GM19438 (cell line): ENCODE data around the gene RPS21.

Experiments
- ATAC-seq: cut with Tn5 transposase; IDR thresholded peaks from one replicate; pipeline ENCODE4 v1.9.1; 2021; ENCODE audit warnings: low read depth; ENCODE audit not compliant: unreplicated experiment

Gene RPS21

DNA sequence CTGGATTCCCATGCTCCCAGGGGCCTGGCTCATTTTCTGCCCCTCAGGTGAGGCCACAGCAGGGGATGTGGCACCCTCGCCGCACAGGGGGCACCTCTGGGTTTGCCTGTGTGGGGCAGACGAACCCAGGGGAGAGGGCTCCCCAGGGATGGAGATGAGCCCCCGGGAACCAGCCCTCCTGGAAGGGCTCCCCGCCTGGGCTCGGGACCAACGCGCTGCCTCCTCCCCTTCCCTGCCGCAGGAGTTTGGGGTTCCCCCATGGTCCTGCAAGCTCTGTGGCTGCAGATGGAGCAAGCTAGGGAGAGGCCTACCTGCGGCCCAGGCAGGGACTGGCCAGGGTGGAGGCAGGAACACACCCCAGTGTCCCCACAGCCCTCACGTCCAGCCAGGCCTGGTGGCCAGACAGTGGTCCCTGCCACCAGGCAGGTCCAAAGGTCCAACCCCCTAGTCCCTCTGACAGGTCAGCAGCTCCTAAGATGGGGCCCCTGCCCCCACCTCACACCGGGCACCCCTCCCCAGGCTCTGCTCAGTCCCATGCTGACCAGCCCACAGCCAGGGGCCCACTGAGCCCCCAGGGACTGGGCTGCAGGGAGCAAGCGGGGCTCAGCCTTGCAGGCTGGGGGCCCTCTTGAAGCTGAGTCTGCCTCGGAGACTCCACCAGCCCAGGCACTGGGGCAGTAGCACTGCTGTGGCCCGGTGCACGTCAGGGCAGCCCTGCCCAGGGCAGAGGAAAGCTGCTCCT, 33.4 kb upstream of the RPS21 start:
- ATAC-seq: no peak

- no peak for ATAC-seq
Measured at GRCh38 chr20:62354031-62354808, 32.7 kb upstream of the RPS21 start.

DNA sequence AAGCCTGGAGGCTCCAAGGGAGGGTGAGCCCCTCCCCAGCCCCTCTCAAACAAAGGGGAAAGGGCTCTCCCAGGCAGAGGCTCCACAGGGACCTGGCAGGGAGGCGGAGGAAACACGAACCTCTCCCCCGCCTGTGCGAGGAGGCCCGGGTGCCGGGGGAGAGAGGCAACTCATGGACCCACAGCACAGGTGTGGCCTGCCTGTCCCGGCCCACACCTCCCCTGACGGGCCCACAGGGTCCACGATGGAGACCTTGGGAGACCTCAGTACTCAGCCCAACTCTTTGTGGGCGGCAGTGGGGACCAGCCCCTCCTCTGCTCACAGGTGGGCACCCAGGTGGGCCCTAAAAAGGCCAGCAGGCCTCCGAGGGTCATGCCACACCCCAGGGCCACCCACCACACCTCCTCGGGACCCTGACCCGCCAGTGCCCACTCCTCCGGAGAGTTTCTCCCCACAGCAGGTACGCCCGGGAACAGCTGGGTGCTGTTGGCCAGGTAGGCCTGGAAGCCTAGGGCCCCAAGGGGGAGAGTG, 32.0 kb upstream of the RPS21 start:
- ATAC-seq: no peak

DNA sequence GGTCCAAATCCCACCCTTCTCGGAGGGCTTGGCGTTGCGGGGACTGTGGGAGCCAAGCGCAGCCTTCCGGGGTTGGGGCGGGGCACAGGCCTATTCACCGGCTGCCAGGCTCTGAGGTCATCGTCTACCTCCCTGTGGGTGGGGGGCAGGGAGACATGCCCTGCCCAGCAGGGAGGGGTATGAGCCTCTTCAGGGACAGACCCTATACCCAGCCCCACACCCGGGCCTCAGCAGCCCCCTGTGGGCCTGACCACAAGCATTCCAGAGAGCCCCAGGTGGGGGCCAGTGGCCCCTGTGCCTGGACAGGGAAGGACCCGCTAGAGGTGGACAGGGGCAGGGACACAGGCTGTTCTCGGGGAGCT, 31.4 kb upstream of the RPS21 start:
- no peak for ATAC-seq

DNA sequence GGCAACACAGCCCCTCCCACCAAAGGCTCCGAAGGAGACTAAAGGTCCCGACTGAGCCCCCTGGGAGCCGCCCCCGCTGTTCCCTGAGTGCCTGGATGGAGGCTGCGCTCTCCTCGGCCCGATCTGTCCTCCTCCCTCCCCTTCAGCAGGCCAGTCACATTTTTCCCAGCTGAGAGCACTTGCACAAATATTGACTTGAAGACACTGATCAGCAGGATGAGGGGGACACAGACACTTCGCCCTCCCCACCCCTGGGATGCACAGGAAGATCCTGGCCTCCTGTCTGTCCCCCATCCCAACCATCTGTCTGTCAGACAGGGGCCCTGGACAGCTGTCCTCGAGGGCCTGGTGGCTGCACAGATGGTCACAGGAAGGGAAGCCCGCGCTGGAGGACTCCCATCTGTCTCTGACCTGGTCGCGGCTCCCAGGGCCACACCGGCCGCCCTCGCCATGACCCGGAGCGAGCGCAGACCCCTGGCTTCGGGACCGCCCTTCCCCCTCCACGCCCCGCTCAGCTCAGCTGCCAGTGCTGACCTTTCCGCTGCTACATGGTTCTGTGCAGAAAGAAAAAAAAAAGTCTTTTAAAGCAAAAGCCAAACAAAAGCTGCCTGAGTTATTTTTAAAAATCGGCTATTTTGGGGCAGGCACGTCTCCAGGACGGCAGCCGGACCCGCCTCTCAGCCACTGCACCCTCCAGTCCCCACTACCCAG, 30.9 kb upstream of the RPS21 start:
- ATAC-seq: no peak

- no peak for ATAC-seq
Measured at GRCh38 chr20:62356589-62357186, 30.2 kb upstream of the RPS21 start.

- no peak for ATAC-seq
Measured at GRCh38 chr20:62357187-62357667, 29.7 kb upstream of the RPS21 start.

DNA sequence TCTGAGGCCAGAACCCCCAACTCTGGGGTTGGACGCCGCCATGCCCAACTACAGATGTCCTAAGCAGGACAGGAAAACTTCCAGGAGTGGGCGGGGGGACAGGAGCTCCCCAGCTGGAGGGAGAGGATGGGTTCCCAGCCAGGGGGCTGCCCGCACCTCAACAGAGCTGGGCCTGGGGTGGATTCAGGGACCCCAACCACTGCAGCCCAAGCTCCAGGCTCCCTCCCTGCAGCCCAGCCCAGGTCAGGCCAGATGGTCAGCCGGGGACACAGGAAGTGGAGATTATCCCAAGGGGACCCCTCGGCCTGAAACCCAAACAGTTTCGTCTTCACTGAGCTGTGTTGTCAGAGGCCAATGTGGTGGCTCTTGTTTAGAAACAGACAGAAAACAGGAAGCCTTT, 29.2 kb upstream of the RPS21 start:
- ATAC-seq: no peak

DNA sequence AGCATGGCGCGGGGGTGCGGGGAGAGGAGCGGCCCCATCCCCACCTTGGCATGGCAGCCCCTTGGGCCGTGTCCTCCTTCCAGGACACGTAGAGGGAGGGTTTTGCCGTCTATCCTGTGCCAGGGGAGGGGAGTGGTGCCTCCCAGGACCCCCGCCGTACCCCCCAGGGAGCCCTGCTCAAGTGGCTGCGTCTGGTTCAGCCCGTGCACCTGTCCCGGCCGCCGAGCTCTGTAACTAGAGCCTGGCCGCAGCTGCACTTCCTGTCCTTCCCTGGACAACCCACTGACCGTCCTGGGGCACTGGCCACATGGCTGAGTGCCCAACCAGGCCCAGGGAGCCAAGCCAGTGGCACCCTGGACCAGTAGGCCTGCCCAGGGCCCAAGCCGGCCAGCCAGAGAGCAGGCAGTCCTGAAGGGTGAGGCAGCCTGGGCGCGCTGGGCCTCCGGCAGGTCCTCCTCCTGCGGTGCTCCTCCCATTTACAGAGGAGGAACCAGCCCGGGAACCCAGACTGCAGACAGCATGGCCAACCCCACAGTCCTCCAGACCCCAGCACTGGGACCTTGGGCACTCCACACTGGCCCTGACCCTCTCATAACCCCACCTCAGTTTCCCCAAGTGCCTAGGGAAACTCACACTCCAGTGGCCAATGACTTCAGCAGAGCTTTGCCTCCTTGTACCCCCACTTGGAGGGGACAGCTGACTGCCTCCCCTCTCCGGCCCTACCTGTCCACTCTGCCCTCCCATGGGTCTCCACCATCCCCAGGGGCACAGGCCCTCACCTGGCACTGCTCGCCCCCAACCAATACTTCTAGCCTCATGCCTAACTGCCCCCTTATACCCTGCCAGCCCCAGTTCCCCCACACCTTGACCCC, 28.5 kb upstream of the RPS21 start:
- no peak for ATAC-seq

DNA sequence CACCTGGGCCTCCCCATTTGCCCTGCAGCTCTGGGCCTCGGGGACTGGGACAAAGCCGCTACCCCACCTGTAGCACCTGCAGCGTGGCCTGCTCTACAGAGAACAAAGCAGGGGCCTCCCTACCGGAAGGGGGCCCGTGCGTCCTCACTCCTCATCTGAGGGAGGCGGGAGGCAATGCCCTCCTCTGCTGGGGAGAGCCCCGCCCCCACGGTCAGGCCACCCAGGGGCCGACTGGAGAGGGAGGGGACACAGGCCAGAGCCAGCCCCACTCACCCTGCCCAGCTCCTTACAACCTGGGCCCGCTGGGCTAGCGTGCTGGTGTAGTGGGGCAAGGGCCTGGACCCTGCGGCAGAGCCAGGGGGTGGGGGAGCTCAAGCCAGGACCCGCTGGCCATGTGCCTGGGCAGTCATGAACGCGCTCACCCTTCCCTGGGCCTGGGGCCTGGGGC, 27.8 kb upstream of the RPS21 start:
- ATAC-seq: no peak

- ATAC-seq: no peak
Measured at GRCh38 chr20:62359491-62360121, 27.3 kb upstream of the RPS21 start.

DNA sequence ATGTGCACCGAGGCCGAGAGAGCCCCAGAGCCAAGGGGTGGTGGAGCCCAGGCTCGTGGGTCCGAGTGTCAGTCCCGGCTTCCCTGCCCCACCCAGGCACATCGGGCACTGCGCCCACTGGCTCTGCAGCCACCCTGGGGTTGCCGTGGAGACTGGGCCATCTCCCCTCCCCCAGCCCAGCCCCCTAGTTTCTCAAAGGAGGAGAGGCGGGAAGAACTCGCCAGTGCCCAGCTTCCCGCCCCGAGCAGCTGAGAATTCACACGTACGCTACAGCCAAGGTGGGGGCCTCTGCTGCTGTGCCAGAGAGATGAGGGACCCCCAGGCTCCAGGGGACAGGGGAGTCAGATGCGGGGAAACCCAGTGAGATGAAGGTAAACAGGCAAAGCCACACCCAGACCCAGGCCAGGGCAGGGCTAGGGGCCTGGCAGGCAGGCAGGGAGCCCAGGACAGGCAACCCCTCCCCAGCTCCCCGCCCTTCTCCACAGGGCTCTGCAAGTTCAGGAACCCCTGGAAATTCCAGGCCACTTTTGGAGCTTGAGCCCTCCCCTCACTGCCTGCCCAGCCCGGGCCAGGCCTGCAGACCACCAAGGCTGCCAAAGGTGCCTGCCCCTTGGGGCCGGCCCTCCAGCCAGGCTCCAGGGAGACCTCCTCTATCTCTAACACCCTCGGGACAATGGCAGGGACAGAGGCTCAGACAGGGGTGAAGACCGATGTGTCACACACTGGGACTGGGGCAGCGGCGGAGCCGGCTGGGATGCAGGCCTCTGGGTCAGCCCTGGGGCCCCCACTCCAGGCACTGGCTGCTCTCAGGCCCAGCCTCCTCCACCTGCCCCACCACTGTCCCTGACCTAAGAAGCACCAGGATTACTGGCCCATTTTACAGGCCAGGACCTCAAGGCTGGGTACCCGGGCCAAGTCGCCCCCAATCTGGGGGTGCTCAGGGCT, 25.8 kb upstream of the RPS21 start:
- ATAC-seq: no peak

- ATAC-seq: no peak
Measured at GRCh38 chr20:62361799-62362589, 24.9 kb upstream of the RPS21 start.

- no peak for ATAC-seq
Measured at GRCh38 chr20:62362590-62362940, 24.3 kb upstream of the RPS21 start.

GRCh38 chr20:62362991-62363919, 23.6 kb upstream of the RPS21 start:
- no peak for ATAC-seq
